GM10248 (cell line): ENCODE data around the gene PER3.

ENCODE experiments used
- CTCF ChIA-PET: fragments of 300-600 bp; sonication (Branson Sonifier 250); formaldehyde crosslinking; extraction: SDS; loops from one replicate; lab custom pipeline; 2021; ENCODE audit warnings: antibody characterized with exemption; lab: Yijun Ruan, JAX
- POLR2A ChIA-PET: fragments of 350-650 bp; sonication (Branson Sonifier 250); formaldehyde crosslinking; extraction: SDS; loops from one replicate; lab custom pipeline; 2020; ENCODE audit warnings: antibody characterized with exemption; lab: Yijun Ruan, JAX
- DNase-seq: peaks from one replicate; pipeline ENCODE4 v3.0.0; 2012; ENCODE audit errors: extremely low spot score
- CTCF ChIP-seq: IDR thresholded peaks from 2 replicates; pipeline ENCODE4 v1.5.1; 2012; ENCODE audit warnings: mild to moderate bottlenecking, low read depth; ENCODE audit errors: extremely low read depth, missing control alignments, control extremely low read depth

Gene PER3

GRCh38 chr1:7795406-7795805 is 11.3 kb downstream of the PER3 start:
- no peak for TF ChIP-seq CTCF

GRCh38 chr1:7805460-7805859 is 21.4 kb downstream of the PER3 start:
- CTCF ChIA-PET: interaction anchor here (0.8 kb wide), 1 partner anchor 98 kb away, joined by 3 read pairs; no protein-coding TSS in a partner anchor
- TF ChIP-seq CTCF: no peak
- POLR2A ChIA-PET: no interaction called here
- no peak for DNase-seq

More at GRCh38 chr1:7795406-7795805, 11.3 kb downstream of the PER3 start:
- POLR2A ChIA-PET: no interaction called here
- CTCF ChIA-PET: interaction anchor here (0.9 kb wide), 1 partner anchor 13 kb away, joined by 3 read pairs; no protein-coding TSS in a partner anchor
- no peak for DNase-seq

- peak; percentile 54 for TF ChIP-seq CTCF
- ChIA-PET POLR2A (no interaction called here), CTCF (interaction anchor here (0.8 to 2.3 kb wide), 22 partner anchors 9 to 210 kb away, joined by 3 to 10 read pairs (median 4); partner anchors contain the start of gene TNFRSF9)
- peak; percentile 39 for DNase-seq
Observed at GRCh38 chr1:7808253-7808844, 24.3 kb downstream of the PER3 start.

- POLR2A ChIA-PET: no interaction called here
- no peak for TF ChIP-seq CTCF
- no peak for DNase-seq
- CTCF ChIA-PET: interaction anchor here (1.3 to 1.5 kb wide), 2 partner anchors 34 to 149 kb away, joined by 3 read pairs; no protein-coding TSS in a partner anchor
Observed at GRCh38 chr1:7809742-7810141, 25.7 kb downstream of the PER3 start.

- POLR2A ChIA-PET: no interaction called here
- DNase-seq: no peak
- CTCF ChIA-PET: interaction anchor here (1.3 to 2.3 kb wide), 3 partner anchors 33 to 150 kb away, joined by 3 to 7 read pairs (median 3); no protein-coding TSS in a partner anchor
- TF ChIP-seq CTCF: no peak
Observed at GRCh38 chr1:7810395-7810794, 26.3 kb downstream of the PER3 start.

- DNase-seq: no peak
- POLR2A ChIA-PET: no interaction called here
- no peak for TF ChIP-seq CTCF
- CTCF ChIA-PET: interaction anchor here (0.9 to 2.3 kb wide), 3 partner anchors 11 to 90 kb away, joined by 4 to 7 read pairs (median 6); no protein-coding TSS in a partner anchor
Observed at GRCh38 chr1:7811476-7811875, 27.4 kb downstream of the PER3 start.
